ENCODE results near the gene MYO1B. TPM values are rescaled to one million over a fixed set of nuclear protein-coding genes. Genes with fewer than 3 reads are reported as not detected.

Gene MYO1B
- total RNA-seq, 3 donors from 2014 or later (not counting 1 experiment from before 2014, with no cell fraction given): 0.21 to 0.80 (median 0.29) TPM

GRCh38 chr2:191434072-191434471, 188.9 kb downstream of the MYO1B start:
- no peaks in the 10 kb centered on the region for H3K4me1 ChIP-seq (ENCODE audit: control insufficient read depth, insufficient read depth, low read length)
- no peak overlapping the region for H3K4me3 ChIP-seq (ENCODE audit: low read length)
- Mint-ChIP-seq H3K4me1 (peaks cover 0 to 4% of the 10 kb centered on the region in 2 donors), H3K27ac (no peak overlapping the region), H3K4me3 (no peak overlapping the region), H3K36me3 (no peaks in the 10 kb centered on the region), H3K27me3 (ENCODE audit: low read depth in 2 of 2) (peaks cover 6 to 9% of the 10 kb centered on the region in 2 donors), H3K9me3 (no peaks in the 10 kb centered on the region)
- no peak for DNase-seq
- H3K27me3 ChIP-seq (ENCODE audit: control insufficient read depth, insufficient read depth, low read length): no peaks in the 10 kb centered on the region
- ATAC-seq: no peak
- WGBS (ENCODE audit: insufficient coverage): 92% methylated on average over 3 of the region's 3 CpGs
- TF ChIP-seq CTCF (IDR thresholded peaks at IDR 0.05): no peak
- H3K9me3 ChIP-seq (ENCODE audit: control insufficient read depth, insufficient read depth, low read length): no peaks in the 10 kb centered on the region
- no peaks in the 10 kb centered on the region for H3K36me3 ChIP-seq (ENCODE audit: control insufficient read depth, insufficient read depth, low read length)
- intact Hi-C loops (cut with micrococcal nuclease): no loop called here
- H3K27ac ChIP-seq (ENCODE audit: low read length): no peak overlapping the region

GRCh38 chr2:191435141-191435540, 189.9 kb downstream of the MYO1B start:
- H3K4me1 ChIP-seq (ENCODE audit: control insufficient read depth, insufficient read depth, low read length): no peaks in the 10 kb centered on the region
- Mint-ChIP-seq H3K27me3 (ENCODE audit: low read depth in 2 of 2) (peaks cover 6 to 9% of the 10 kb centered on the region in 2 donors), H3K36me3 (no peaks in the 10 kb centered on the region), H3K27ac (no peak overlapping the region), H3K9me3 (no peaks in the 10 kb centered on the region), H3K4me3 (no peak overlapping the region), H3K4me1 (peaks cover 0 to 4% of the 10 kb centered on the region in 2 donors)
- 92% methylated on average over 5 of the region's 6 CpGs for WGBS (ENCODE audit: insufficient coverage)
- intact Hi-C loops (cut with micrococcal nuclease): no loop called here
- no peak overlapping the region for H3K4me3 ChIP-seq (ENCODE audit: low read length)
- H3K27ac ChIP-seq (ENCODE audit: low read length): no peak overlapping the region
- no peaks in the 10 kb centered on the region for H3K27me3 ChIP-seq (ENCODE audit: control insufficient read depth, insufficient read depth, low read length)
- no peak for DNase-seq
- no peaks in the 10 kb centered on the region for H3K36me3 ChIP-seq (ENCODE audit: control insufficient read depth, insufficient read depth, low read length)
- TF ChIP-seq CTCF (IDR thresholded peaks at IDR 0.05): no peak
- H3K9me3 ChIP-seq (ENCODE audit: control insufficient read depth, insufficient read depth, low read length): no peaks in the 10 kb centered on the region
- ATAC-seq: no peak

- no peaks in the 10 kb centered on the region for H3K9me3 Mint-ChIP-seq
- no peak for TF ChIP-seq CTCF (IDR thresholded peaks at IDR 0.05)
- peaks cover 6 to 9% of the 10 kb centered on the region in 2 donors for H3K27me3 Mint-ChIP-seq (ENCODE audit: low read depth in 2 of 2)
- ATAC-seq (no peak), DNase-seq (no peak)
- no peaks in the 10 kb centered on the region for H3K36me3 Mint-ChIP-seq
- no peaks in the 10 kb centered on the region for H3K9me3 ChIP-seq (ENCODE audit: control insufficient read depth, insufficient read depth, low read length)
- H3K4me1 ChIP-seq (ENCODE audit: control insufficient read depth, insufficient read depth, low read length): no peaks in the 10 kb centered on the region
- H3K27ac ChIP-seq (ENCODE audit: low read length): no peak overlapping the region
- no peak overlapping the region for H3K4me3 ChIP-seq (ENCODE audit: low read length)
- H3K4me1 Mint-ChIP-seq: peaks cover 0 to 4% of the 10 kb centered on the region in 2 donors
- no peaks in the 10 kb centered on the region for H3K36me3 ChIP-seq (ENCODE audit: control insufficient read depth, insufficient read depth, low read length)
- intact Hi-C loops (cut with micrococcal nuclease): no loop called here
- no peaks in the 10 kb centered on the region for H3K27me3 ChIP-seq (ENCODE audit: control insufficient read depth, insufficient read depth, low read length)
- H3K4me3 Mint-ChIP-seq: no peak overlapping the region
- WGBS (ENCODE audit: insufficient coverage): 66% methylated on average over 5 of the region's 6 CpGs
- no peak overlapping the region for H3K27ac Mint-ChIP-seq
Measured at GRCh38 chr2:191436368-191437055, 191.3 kb downstream of the MYO1B start.

GRCh38 chr2:191439481-191439880, 194.3 kb downstream of the MYO1B start:
- H3K9me3 Mint-ChIP-seq: no peaks in the 10 kb centered on the region
- ATAC-seq (no peak), DNase-seq (no peak)
- no peak overlapping the region for H3K27ac Mint-ChIP-seq
- Histone ChIP-seq H3K4me1 (ENCODE audit: control insufficient read depth, insufficient read depth, low read length) (no peaks in the 10 kb centered on the region), H3K36me3 (ENCODE audit: control insufficient read depth, insufficient read depth, low read length) (no peaks in the 10 kb centered on the region), H3K4me3 (ENCODE audit: low read length) (no peak overlapping the region), H3K27ac (ENCODE audit: low read length) (no peak overlapping the region), H3K9me3 (ENCODE audit: control insufficient read depth, insufficient read depth, low read length) (no peaks in the 10 kb centered on the region), H3K27me3 (ENCODE audit: control insufficient read depth, insufficient read depth, low read length) (no peaks in the 10 kb centered on the region)
- no peak for TF ChIP-seq CTCF (IDR thresholded peaks at IDR 0.05)
- no CpG with 5 or more reads among the region's 3 CpGs for WGBS (ENCODE audit: insufficient coverage)
- intact Hi-C loops (cut with micrococcal nuclease): no loop called here
- H3K4me3 Mint-ChIP-seq: no peak overlapping the region
- H3K27me3 Mint-ChIP-seq (ENCODE audit: low read depth in 2 of 2): peaks cover 9% of the 10 kb centered on the region in 2 donors
- peaks cover 0 to 4% of the 10 kb centered on the region in 2 donors for H3K4me1 Mint-ChIP-seq
- H3K36me3 Mint-ChIP-seq: no peaks in the 10 kb centered on the region
